WI38 (cell line): ENCODE measurements around the gene PAK3.

Source experiments
- H3K4me3 ChIP-seq: 2 replicates; pipeline ENCODE4 v1.5.1; 2011; ENCODE audit warnings: low read depth, mild to moderate bottlenecking, control low read depth, low read length
- CTCF ChIP-seq: IDR thresholded peaks from 2 replicates; pipeline ENCODE4 v1.5.1; 2012; ENCODE audit warnings: low read depth, mild to moderate bottlenecking, control low read depth, low read length

The PAK3 gene

DNA sequence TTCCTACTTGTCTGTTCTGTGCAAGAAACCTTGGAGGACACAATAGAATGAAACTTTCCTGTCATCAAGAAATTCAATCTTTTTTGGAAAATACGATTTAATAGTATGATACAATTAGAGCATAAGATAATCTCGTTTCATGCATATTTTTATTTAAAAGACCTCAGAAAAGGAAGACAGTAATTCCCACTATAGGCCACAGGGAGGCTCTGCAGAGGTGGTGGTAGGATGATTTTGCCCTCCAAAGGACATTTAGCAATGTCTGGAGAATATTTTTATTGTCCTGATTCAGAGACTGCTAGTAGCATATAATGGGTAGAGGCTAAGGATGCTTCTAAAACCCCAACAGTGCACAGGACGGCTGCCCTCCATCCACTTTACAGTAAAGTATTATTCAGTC, 68.7 kb downstream of the PAK3 start:
- H3K4me3 ChIP-seq: no peak overlapping the region
- no peak for TF ChIP-seq CTCF

- TF ChIP-seq CTCF: no peak
Observed at GRCh38 chrX:111165902-111166301, 69.9 kb downstream of the PAK3 start.

GRCh38 chrX:111167334-111167733, 71.3 kb downstream of the PAK3 start:
- TF ChIP-seq CTCF: no peak
- no peak overlapping the region for H3K4me3 ChIP-seq

More at GRCh38 chrX:111165902-111166301, 69.9 kb downstream of the PAK3 start:
- no peak overlapping the region for H3K4me3 ChIP-seq

- TF ChIP-seq CTCF: no peak
- no peak overlapping the region for H3K4me3 ChIP-seq
Observed at GRCh38 chrX:111168314-111168713, 72.3 kb downstream of the PAK3 start.

DNA sequence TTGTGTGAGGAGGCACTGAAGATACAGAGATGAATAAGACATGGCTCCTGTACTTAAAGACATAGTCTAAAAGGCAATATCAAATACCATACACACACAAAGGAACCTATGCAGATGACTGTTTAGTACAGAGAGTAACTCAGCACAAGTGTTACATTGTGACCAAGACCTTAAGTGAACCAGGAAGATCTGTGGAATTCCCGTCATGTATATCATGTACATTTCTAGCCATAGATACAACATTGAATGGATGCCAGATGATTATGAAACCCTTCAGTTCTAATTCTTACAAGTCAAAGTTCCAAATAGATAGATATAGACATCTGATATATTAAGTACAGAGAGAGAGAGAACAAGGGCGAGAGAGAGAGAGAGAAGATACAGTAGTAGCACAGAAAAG, 73.2 kb downstream of the PAK3 start:
- no peak overlapping the region for H3K4me3 ChIP-seq
- TF ChIP-seq CTCF: no peak

DNA sequence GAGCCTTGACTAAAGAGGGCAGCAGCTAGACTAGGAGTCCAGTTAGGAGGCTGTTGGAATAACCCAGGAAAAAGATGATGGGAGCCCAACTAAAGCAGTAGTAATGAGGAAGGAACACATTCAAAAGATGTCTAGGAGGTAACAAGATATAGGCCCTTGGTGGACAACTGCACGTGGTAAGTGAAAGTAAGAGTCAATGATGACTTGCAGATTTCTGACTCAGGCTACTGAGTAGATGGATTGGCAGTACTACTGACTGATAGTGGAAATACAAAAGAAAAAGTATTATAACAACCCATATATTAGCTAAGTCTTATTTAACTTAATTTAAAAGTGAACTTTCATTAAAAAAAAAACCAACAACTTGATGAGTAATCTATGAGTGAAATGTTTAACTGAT, 74.0 kb downstream of the PAK3 start:
- TF ChIP-seq CTCF: no peak
- no peak overlapping the region for H3K4me3 ChIP-seq

GRCh38 chrX:111180750-111181240, 84.8 kb downstream of the PAK3 start:
- no peak overlapping the region for H3K4me3 ChIP-seq
- TF ChIP-seq CTCF: no peak
